OCI-LY7 (cell line): Measurements from ENCODE around the gene ESR2.

Source experiments
- EZH2phosphoT487 ChIP-seq: fragments of 200-600 bp; sonication (generic); IDR thresholded peaks from 2 replicates; pipeline ENCODE4 v1.6.1; 2018; ENCODE audit warnings: low read depth, borderline replicate concordance, mild to moderate bottlenecking, mixed run types, antibody characterized with exemption, low read length, moderate library complexity, mixed read lengths
- TF ChIP-seq, protein P1 (sequence below): fragments of 200-600 bp; sonication (generic); conservative IDR thresholded peaks from 2 replicates; pipeline ENCODE4 v1.5.1; 2014; ENCODE audit warnings: mild to moderate bottlenecking, antibody characterized with exemption, low read length, moderate library complexity, mixed read lengths

DNA sequence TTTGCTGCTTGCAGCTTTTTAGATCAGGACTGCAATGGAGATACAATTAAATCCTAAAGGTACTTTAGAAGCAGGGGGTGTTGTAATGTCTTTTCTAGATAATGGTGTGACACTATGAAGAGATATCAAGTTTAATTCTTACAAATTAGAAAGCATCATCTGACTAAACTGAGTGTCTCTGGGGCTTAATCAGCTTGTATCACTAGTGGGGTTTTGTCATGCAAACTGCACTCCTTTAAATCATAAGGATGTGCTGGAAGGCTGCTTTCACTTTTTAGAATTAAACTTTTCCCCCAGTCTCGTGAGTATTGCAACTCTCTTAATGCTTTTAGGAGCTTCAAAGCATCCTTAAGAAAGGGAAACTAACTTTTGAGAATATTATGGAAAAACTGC lies 218.6 kb downstream of the ESR2 start:
- TF ChIP-seq, protein P1, sequence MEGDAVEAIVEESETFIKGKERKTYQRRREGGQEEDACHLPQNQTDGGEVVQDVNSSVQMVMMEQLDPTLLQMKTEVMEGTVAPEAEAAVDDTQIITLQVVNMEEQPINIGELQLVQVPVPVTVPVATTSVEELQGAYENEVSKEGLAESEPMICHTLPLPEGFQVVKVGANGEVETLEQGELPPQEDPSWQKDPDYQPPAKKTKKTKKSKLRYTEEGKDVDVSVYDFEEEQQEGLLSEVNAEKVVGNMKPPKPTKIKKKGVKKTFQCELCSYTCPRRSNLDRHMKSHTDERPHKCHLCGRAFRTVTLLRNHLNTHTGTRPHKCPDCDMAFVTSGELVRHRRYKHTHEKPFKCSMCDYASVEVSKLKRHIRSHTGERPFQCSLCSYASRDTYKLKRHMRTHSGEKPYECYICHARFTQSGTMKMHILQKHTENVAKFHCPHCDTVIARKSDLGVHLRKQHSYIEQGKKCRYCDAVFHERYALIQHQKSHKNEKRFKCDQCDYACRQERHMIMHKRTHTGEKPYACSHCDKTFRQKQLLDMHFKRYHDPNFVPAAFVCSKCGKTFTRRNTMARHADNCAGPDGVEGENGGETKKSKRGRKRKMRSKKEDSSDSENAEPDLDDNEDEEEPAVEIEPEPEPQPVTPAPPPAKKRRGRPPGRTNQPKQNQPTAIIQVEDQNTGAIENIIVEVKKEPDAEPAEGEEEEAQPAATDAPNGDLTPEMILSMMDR: no peak
- TF ChIP-seq EZH2phosphoT487: no peak
